Keratinocyte (primary cell): ENCODE results near the gene MTRR. TPM values are rescaled to one million over a fixed set of nuclear protein-coding genes. Genes with fewer than 3 reads are reported as not detected.

Source experiments
- DNase-seq: peaks from one replicate; pipeline ENCODE4 v3.0.0-alpha.2; 2011; ENCODE audit warnings: low read depth, missing footprints, low spot score
- FAIRE-seq: peaks from 2 replicates; lab custom pipeline; 2011; peaks lifted over from hg19 to GRCh38; lab: Jason Lieb, UNC
- H2AFZ ChIP-seq: 2 replicates; pipeline ENCODE4 v1.6.0; 2012; ENCODE audit warnings: low read length, control low read depth, inconsistent platforms; ENCODE audit not compliant: control insufficient read depth
- H3K27ac ChIP-seq: 2 replicates; pipeline ENCODE4 v1.5.1; 2011; ENCODE audit warnings: low read length; ENCODE audit not compliant: control insufficient read depth, insufficient read depth
- H3K27me3 ChIP-seq: 3 replicates; pipeline ENCODE4 v1.6.0; 2011; ENCODE audit warnings: low read length; ENCODE audit not compliant: control insufficient read depth, insufficient read depth; ENCODE audit errors: extremely low read depth
- H3K36me3 ChIP-seq, 2 experiments: 2 replicates in 1 of 2; 3 replicates in 1 of 2; pipeline ENCODE4 v1.5.1; 2011; ENCODE audit warnings: low read length in 2 of 2, mild to moderate bottlenecking in 1 of 2; ENCODE audit not compliant: control insufficient read depth in 2 of 2, insufficient read depth in 2 of 2; ENCODE audit errors: extremely low read depth in 1 of 2
- H3K4me1 ChIP-seq: 3 replicates; pipeline ENCODE4 v1.5.1; 2011; ENCODE audit warnings: low read length; ENCODE audit not compliant: control insufficient read depth, insufficient read depth; ENCODE audit errors: extremely low read depth
- H3K4me2 ChIP-seq: 3 replicates; pipeline ENCODE4 v1.6.0; 2011; ENCODE audit warnings: low read depth, low read length; ENCODE audit not compliant: control insufficient read depth, insufficient read depth; ENCODE audit errors: extremely low read depth
- H3K4me3 ChIP-seq, 3 experiments: fragments of 200-600 bp in 1 of 3; sonication (generic) in 1 of 3; 2 replicates in 2 of 3; 3 replicates in 1 of 3; pipeline ENCODE4 v1.5.1; 2011 to 2016; ENCODE audit warnings: low read length in 3 of 3, mild to moderate bottlenecking in 3 of 3, control low read depth in 2 of 3, inconsistent platforms in 1 of 3, low read depth in 1 of 3, mixed read lengths in 1 of 3, mixed run types in 1 of 3, moderate library complexity in 1 of 3; ENCODE audit not compliant: control insufficient read depth in 2 of 3, insufficient read depth in 2 of 3; ENCODE audit errors: extremely low read depth in 1 of 3
- H3K79me2 ChIP-seq: 2 replicates; pipeline ENCODE4 v1.6.0; 2012; ENCODE audit warnings: low read length; ENCODE audit not compliant: control insufficient read depth, insufficient read depth
- H3K9ac ChIP-seq: 3 replicates; pipeline ENCODE4 v1.6.0; 2011; ENCODE audit warnings: low read length; ENCODE audit not compliant: control insufficient read depth, insufficient read depth; ENCODE audit errors: extremely low read depth
- H3K9me1 ChIP-seq: 3 replicates; pipeline ENCODE4 v1.6.0; 2011; ENCODE audit warnings: low read length; ENCODE audit not compliant: control insufficient read depth, insufficient read depth; ENCODE audit errors: extremely low read depth
- H3K9me3 ChIP-seq: 2 replicates; pipeline ENCODE4 v1.5.1; 2012; ENCODE audit warnings: low read depth, low read length; ENCODE audit not compliant: control insufficient read depth
- H4K20me1 ChIP-seq: 3 replicates; pipeline ENCODE4 v1.6.0; 2011; ENCODE audit warnings: low read length; ENCODE audit not compliant: control insufficient read depth, insufficient read depth; ENCODE audit errors: extremely low read depth
- CTCF ChIP-seq, 3 experiments: IDR thresholded peaks in 1 of 3; conservative IDR thresholded peaks in 1 of 3; optimal IDR thresholded peaks in 1 of 3; 2 replicates in 2 of 3; 3 replicates in 1 of 3; pipeline versions ENCODE3 to v1.5.1; 2011; ENCODE audit warnings: low read length in 3 of 3, mild to moderate bottlenecking in 3 of 3, moderate library complexity in 2 of 3, control low read depth in 1 of 3, inconsistent platforms in 1 of 3; ENCODE audit not compliant: insufficient read depth in 2 of 3; ENCODE audit errors: extremely low read depth in 1 of 3
- EZH2 ChIP-seq: IDR thresholded peaks from one replicate; pipeline ENCODE4 v1.6.1; 2012; ENCODE audit warnings: inconsistent platforms, mild to moderate bottlenecking, low read length, moderate library complexity
- dilution Hi-C: fragments of 300-500 bp; cut with MboI; formaldehyde crosslinking; loops from one replicate; pipeline ENCODE4 v1.7.0; 2020; ENCODE audit warnings: low sequenced_read_pairs; ENCODE audit not compliant: extremely low pct_ligation_motif_present
- polyA plus RNA-seq, 5 experiments: library from polyadenylated mRNA; depleted of rRNA in 3 of 5; stranded (reverse) in 3 of 5; stranded (forward) in 1 of 5; unstranded in 1 of 5; fragments of >200 nt; gene quantifications; 1 replicate in 1 of 5; 2 replicates in 3 of 5; 3 replicates in 1 of 5; pipeline versions ENCODE4 v1.2.1 to v1.2.3, GENCODE V29; 2011 to 2012; ENCODE audit warnings: missing spikeins in 2 of 5, low read depth in 1 of 5, low replicate concordance in 1 of 5

Gene MTRR
- polyA plus RNA-seq, 1 donor (not counting 4 experiments of a cell fraction or from before 2014, with no cell fraction given): 45.5 TPM

DNA sequence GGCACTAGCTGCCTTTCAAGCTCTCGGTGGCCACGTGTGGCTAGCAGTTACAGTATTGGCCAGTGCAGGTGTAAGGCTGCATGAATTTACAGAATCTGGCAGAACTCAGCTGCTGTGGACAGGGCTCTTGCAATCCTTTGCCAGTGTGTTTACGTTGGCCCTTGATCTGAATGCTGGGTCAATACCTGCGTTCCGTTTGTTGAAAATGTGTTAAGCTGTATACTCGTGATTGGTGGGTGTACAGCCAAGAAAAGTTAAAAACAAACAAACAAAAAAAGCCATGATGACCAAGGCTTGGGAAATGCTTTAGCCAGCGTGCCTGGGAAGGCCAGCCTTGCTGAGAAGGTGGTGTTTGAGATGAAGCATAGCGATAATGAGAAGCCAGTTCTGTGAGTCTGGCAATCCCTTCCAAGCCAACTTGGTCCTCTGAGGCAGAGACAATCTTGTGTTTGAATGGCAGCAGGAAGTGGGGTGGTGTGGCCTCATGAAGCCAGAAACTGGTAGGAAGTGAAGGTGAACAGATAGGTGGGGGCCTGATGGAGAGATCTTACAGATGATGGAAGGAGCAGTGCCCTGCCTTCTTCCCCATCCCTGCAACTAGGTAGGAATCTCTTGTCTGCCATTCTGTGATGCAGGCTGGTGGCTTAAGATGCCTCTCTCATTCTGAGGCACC lies 17.2 kb upstream of the MTRR start:
- no peaks in the 10 kb centered on the region for H3K4me1 ChIP-seq
- H3K36me3 ChIP-seq: no peaks in the 10 kb centered on the region
- no peak overlapping the region for H3K4me3 ChIP-seq
- no peak for FAIRE-seq
- H3K9me1 ChIP-seq: no peaks in the 10 kb centered on the region
- H3K9ac ChIP-seq: no peak overlapping the region
- H3K27me3 ChIP-seq: peaks cover 30% of the 10 kb centered on the region
- H2AFZ ChIP-seq: no peak overlapping the region
- no peak for TF ChIP-seq EZH2
- no peak for TF ChIP-seq CTCF (optimal IDR thresholded peaks at IDR 0.05 in 1 of 3, IDR thresholded peaks at IDR 0.05 in 1 of 3, conservative IDR thresholded peaks at IDR 0.05 in 1 of 3; ENCODE audit: extremely low read depth in 1 of 3, insufficient read depth in 2 of 3, low read length in 3 of 3)
- H3K4me2 ChIP-seq: no peak overlapping the region
- dilution Hi-C loops: no loop called here
- H3K79me2 ChIP-seq: no peaks in the 10 kb centered on the region
- no peak for DNase-seq
- no peaks in the 10 kb centered on the region for H4K20me1 ChIP-seq
- H3K27ac ChIP-seq: no peak overlapping the region
- H3K9me3 ChIP-seq: no peaks in the 10 kb centered on the region

DNA sequence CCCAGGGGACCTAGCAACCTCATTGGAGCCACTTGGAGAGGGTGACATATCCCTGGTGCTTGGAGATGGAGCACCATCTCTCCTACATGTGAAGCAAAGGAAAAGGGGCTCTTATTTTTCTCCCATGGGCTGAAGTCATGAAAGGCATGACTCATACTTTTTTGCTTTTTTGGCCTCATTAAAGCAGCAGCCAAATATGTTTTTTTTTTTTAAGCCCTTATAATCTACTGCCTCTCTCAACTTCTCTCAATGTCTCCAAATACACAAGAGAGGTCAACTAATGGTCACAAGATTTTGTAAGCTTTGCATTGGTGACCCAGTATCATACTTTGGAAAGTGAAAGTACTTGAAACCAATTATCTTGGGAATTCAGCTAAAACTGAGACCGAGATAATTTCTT lies 16.4 kb upstream of the MTRR start:
- no peak overlapping the region for H2AFZ ChIP-seq
- no peak overlapping the region for H3K4me2 ChIP-seq
- no peaks in the 10 kb centered on the region for H3K4me1 ChIP-seq
- no peaks in the 10 kb centered on the region for H3K9me3 ChIP-seq
- H3K79me2 ChIP-seq: no peaks in the 10 kb centered on the region
- no peak for DNase-seq
- H3K4me3 ChIP-seq: no peak overlapping the region
- TF ChIP-seq EZH2 (no peak), CTCF (optimal IDR thresholded peaks at IDR 0.05 in 1 of 3, IDR thresholded peaks at IDR 0.05 in 1 of 3, conservative IDR thresholded peaks at IDR 0.05 in 1 of 3; ENCODE audit: extremely low read depth in 1 of 3, insufficient read depth in 2 of 3, low read length in 3 of 3) (no peak)
- FAIRE-seq: no peak
- H3K27ac ChIP-seq: no peak overlapping the region
- H3K9ac ChIP-seq: no peak overlapping the region
- H3K27me3 ChIP-seq: peaks cover 30% of the 10 kb centered on the region
- no peaks in the 10 kb centered on the region for H4K20me1 ChIP-seq
- dilution Hi-C loops: no loop called here
- no peaks in the 10 kb centered on the region for H3K9me1 ChIP-seq
- no peaks in the 10 kb centered on the region for H3K36me3 ChIP-seq
